Ascending aorta (tissue), 2 donors: ENCODE measurements around the gene PICK1. TPM values are rescaled to one million over a fixed set of nuclear protein-coding genes. Genes with fewer than 3 reads are reported as not detected.

Source experiments
- DNase-seq, 2 donors: peaks; one replicate each; pipeline ENCODE4 v3.0.0-alpha.2; 2019; ENCODE audit warnings: low spot score in 2 of 2
- H3K27ac ChIP-seq, 2 donors: fragments of 200-600 bp; sonication (generic); one replicate each; pipeline ENCODE4 v1.5.1; 2016 to 2017; ENCODE audit warnings: mild to moderate bottlenecking in 1 of 2
- H3K27me3 ChIP-seq: fragments of 200-600 bp; sonication (generic); one replicate; pipeline ENCODE4 v1.5.1; 2017
- H3K36me3 ChIP-seq, 2 donors: fragments of 200-600 bp; sonication (generic); one replicate each; pipeline ENCODE4 v1.5.1; 2016
- H3K4me1 ChIP-seq, 2 donors: fragments of 200-600 bp; sonication (generic); one replicate each; pipeline ENCODE4 v1.5.1; 2016 to 2017; ENCODE audit warnings: mild to moderate bottlenecking in 1 of 2
- H3K4me3 ChIP-seq, 2 donors: fragments of 200-600 bp; sonication (generic); one replicate each; pipeline ENCODE4 v1.5.1; 2016 to 2017; ENCODE audit warnings: mild to moderate bottlenecking in 1 of 2
- H3K9me3 ChIP-seq, 2 donors: fragments of 200-600 bp; sonication (generic); one replicate each; pipeline ENCODE4 v1.5.1; 2016
- CTCF ChIP-seq, 3 experiments: fragments of 200-600 bp in 2 of 3; fragments of 450-650 bp in 1 of 3; sonication (generic) in 2 of 3; IDR thresholded peaks; one replicate each; pipeline ENCODE4 v1.5.1; 2016 to 2019; ENCODE audit warnings: antibody characterized with exemption in 3 of 3, mild to moderate bottlenecking in 1 of 3, moderate library complexity in 1 of 3
- intact Hi-C: fragments of 100-400 bp; cut with DNase I; formaldehyde crosslinking; loops from one replicate; pipeline ENCODE4 v1.15.1; 2023
- total RNA-seq: library from RNA; depleted of rRNA; stranded (reverse); fragments of >200 nt; gene quantifications from one replicate; pipeline ENCODE4 v1.1.0, GENCODE V29; 2016

PICK1 gene
- total RNA-seq, 1 donor from 2014 or later = 88.1 TPM

DNA sequence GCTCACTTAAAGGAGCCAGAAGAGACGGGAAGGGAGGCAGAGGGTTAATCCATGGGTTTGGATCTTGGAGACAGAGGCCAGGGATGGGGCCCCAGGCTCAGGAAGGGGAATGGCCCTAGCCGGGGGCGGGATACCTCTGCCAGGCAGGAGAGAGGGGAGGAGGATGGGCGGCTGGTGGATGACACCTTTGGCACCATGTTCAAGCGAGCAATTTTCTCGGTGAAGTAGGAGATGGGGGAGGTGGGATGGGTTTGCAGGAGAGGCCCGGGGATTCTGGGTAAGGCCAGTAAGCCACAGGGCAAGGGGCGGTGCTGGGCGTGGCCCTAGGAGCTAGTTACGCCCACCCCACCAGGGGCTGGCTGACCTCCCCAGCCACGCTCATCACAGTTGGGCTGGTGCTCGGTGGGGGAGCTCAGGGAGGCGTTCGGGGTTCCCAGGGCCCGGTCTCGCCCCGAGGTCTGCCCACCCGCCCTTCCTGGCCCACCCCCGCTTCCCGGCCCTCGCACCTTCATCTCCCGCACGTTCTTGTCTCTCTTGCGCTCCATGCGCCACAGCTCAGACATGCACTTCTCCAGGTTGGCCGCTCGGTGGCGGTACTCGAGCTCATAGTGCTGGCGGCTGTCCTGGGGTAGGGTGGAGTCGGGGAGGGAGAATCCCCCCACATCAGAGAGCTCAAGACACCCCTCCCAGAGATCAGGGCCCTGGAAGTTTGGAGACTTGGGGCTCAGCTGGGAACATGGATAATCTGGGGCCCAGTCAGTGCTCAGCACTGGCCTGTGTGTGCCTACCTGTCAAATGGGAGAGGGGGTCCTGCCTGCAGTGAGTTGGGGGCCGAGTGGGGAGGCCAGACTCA is 40.6 kb downstream of the PICK1 start:
- intact Hi-C loops = no loop called here
- Histone ChIP-seq H3K4me1 (peaks cover 8 to 9% of the 10 kb centered on the region in 2 donors), H3K27me3 (no peaks in the 10 kb centered on the region), H3K9me3 (no peaks in the 10 kb centered on the region), H3K4me3 (no peak overlapping the region), H3K27ac (peak overlapping the region; percentile 44 to 78), H3K36me3 (no peaks in the 10 kb centered on the region)
- peak in 2 of 3 experiments; percentile 28 to 37 for TF ChIP-seq CTCF (IDR thresholded peaks at IDR 0.05)
- DNase-seq = no peak

GRCh38 chr22:38098410-38099249 is 41.4 kb downstream of the PICK1 start:
- TF ChIP-seq CTCF (IDR thresholded peaks at IDR 0.05) = no peak
- intact Hi-C loops = no loop called here
- Histone ChIP-seq H3K27ac (peak overlapping the region; percentile 44 to 78), H3K36me3 (no peaks in the 10 kb centered on the region), H3K4me1 (peaks cover 8 to 9% of the 10 kb centered on the region in 2 donors), H3K9me3 (no peaks in the 10 kb centered on the region), H3K4me3 (no peak overlapping the region), H3K27me3 (no peaks in the 10 kb centered on the region)
- DNase-seq = no peak

DNA sequence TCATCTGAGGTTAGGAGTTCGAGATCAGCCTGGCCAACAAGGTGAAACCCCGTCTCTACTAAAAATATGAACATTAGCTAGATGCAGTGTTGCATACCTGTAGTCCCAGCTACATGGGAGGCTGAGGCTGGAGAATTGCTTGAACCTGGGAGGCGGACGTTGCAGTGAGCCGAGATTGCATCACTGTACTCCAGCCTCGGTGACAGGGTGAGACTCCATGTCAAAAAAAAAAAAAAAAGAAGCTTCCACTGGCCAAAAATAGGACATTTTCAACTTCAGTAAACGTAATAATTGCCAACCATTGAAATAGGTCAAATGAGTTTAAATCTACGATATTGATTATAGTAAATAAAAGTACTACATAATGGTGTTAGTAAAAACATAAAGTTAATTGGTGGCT is 46.4 kb downstream of the PICK1 start:
- H3K4me3 ChIP-seq = no peak overlapping the region
- H3K27ac ChIP-seq = no peak overlapping the region
- DNase-seq = no peak
- TF ChIP-seq CTCF (IDR thresholded peaks at IDR 0.05) = no peak
- no peaks in the 10 kb centered on the region for H3K27me3 ChIP-seq
- intact Hi-C loops = no loop called here
- H3K9me3 ChIP-seq = no peaks in the 10 kb centered on the region
- H3K36me3 ChIP-seq = no peaks in the 10 kb centered on the region
- peaks cover 0 to 6% of the 10 kb centered on the region in 2 donors for H3K4me1 ChIP-seq

DNA sequence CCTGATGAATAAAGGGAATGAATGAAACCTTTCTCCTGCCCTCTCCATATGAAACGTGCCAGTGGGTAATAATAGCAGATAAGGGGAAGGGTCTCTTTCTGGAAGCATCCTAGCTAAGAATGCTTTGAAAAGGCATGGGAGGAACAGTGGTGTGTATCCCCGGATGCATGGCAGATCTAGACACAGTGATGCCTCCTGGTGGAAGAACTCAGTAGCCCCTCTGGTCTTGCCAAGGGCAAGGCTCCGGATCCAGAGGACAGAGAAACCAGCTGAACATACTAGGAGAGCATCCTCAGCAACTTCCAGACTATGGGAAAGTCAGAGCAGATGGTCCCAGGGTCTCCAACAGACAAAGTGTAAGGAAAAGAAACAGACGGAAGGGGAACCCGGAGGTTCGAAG is 46.9 kb downstream of the PICK1 start:
- no peak overlapping the region for H3K4me3 ChIP-seq
- H3K27ac ChIP-seq = no peak overlapping the region
- intact Hi-C loops = no loop called here
- TF ChIP-seq CTCF (IDR thresholded peaks at IDR 0.05) = peak in 2 of 3 experiments; percentile 25 to 28
- peaks cover 0 to 3% of the 10 kb centered on the region in 2 donors for H3K4me1 ChIP-seq
- no peaks in the 10 kb centered on the region for H3K27me3 ChIP-seq
- H3K36me3 ChIP-seq = no peaks in the 10 kb centered on the region
- DNase-seq = no peak
- no peaks in the 10 kb centered on the region for H3K9me3 ChIP-seq

DNA sequence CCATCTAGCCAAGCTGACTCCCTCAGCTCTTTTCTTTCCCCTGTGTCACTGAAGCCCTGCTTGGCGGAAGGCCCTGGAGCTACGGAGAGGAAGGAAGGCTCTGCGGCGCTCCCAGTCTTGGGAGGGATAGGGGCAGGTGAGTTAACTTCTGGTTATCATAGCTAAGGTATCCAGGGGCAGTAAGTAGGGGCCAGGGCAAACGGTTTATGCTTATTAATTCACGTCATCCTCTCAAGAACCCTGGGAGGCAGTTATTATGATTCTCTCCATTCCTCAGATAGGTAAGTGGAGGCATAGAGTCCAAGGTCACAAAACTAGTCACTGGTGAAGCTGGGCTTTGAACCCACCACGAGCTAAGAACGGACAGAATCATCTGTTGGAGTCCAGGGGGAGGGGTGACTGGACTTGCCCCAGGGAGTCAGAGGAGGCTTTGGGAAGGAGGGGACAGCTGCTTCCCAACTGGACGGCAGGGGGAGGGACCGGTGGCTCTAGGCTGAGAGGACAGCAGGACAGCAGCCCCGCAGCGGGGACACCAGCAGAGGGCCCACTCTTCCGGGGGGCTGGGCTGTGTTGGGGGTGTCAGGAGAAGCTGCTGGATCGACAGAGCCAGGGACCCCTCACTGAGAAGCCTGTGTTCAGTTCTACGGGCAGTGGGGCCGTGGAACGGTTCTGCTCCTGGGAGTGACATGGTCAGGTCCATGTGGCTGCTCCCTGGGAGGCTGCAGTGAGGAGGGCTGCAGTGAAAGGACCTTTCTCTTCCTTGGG is 49.8 kb downstream of the PICK1 start:
- no peak for DNase-seq
- no peaks in the 10 kb centered on the region for H3K27me3 ChIP-seq
- intact Hi-C loops = no loop called here
- peaks cover 0 to 12% of the 10 kb centered on the region in 2 donors for H3K4me1 ChIP-seq
- H3K27ac ChIP-seq = peak overlapping the region; percentile 53 to 57
- no peak overlapping the region for H3K4me3 ChIP-seq
- TF ChIP-seq CTCF (IDR thresholded peaks at IDR 0.05) = no peak
- no peaks in the 10 kb centered on the region for H3K36me3 ChIP-seq
- no peaks in the 10 kb centered on the region for H3K9me3 ChIP-seq
